Spleen (tissue), 7 donors: Measurements from ENCODE around the gene C21orf58.

Experiments
- POLR2AphosphoS5 ChIP-seq, 3 donors: sonication (generic); formaldehyde crosslinking; IDR thresholded peaks; one replicate each; pipeline ENCODE4 v1.5.1; 2017; ENCODE audit warnings: antibody characterized with exemption in 3 of 3
- TF ChIP-seq, protein P1 (sequence below), 11 experiments: fragments of 200-600 bp in 7 of 11; fragments of 450-650 bp in 4 of 11; sonication (generic) in 4 of 11; IDR thresholded peaks in 8 of 11; conservative IDR thresholded peaks in 3 of 11; 1 replicate in 7 of 11; 2 replicates in 4 of 11; pipeline versions ENCODE4 v1.4.0 to v1.8.0; 2016 to 2021; ENCODE audit warnings: antibody characterized with exemption in 11 of 11, inconsistent platforms in 4 of 11, mild to moderate bottlenecking in 1 of 11
- donor health status: DM: no; HTN: no; CAD: no; lungs with moderate emphysema.
- donor health status: DM: no; HTN: no; CAD: no.
- donor health status: DM: no; HTN: no; CAD: no.

- TF ChIP-seq, protein P1, sequence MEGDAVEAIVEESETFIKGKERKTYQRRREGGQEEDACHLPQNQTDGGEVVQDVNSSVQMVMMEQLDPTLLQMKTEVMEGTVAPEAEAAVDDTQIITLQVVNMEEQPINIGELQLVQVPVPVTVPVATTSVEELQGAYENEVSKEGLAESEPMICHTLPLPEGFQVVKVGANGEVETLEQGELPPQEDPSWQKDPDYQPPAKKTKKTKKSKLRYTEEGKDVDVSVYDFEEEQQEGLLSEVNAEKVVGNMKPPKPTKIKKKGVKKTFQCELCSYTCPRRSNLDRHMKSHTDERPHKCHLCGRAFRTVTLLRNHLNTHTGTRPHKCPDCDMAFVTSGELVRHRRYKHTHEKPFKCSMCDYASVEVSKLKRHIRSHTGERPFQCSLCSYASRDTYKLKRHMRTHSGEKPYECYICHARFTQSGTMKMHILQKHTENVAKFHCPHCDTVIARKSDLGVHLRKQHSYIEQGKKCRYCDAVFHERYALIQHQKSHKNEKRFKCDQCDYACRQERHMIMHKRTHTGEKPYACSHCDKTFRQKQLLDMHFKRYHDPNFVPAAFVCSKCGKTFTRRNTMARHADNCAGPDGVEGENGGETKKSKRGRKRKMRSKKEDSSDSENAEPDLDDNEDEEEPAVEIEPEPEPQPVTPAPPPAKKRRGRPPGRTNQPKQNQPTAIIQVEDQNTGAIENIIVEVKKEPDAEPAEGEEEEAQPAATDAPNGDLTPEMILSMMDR (IDR thresholded peaks at IDR 0.05 in 8 of 11, conservative IDR thresholded peaks at IDR 0.05 in 3 of 11): no peak
- no peak for TF ChIP-seq POLR2AphosphoS5 (IDR thresholded peaks at IDR 0.05)
Observed at GRCh38 chr21:46274797-46275390, 48.8 kb downstream of the C21orf58 start.
